ENCODE data around the gene CRTC2.

The CRTC2 gene

GRCh38 chr1:153941826-153942725 is 16.3 kb downstream of the CRTC2 start:
- Histone ChIP-seq H3K4me2 (no peak overlapping the region), H3K9ac (no peak overlapping the region), H3K4me1 (ENCODE audit: low read depth, poor library complexity, severe bottlenecking) (peaks cover 16% of the 10 kb centered on the region), H3K36me3 (ENCODE audit: insufficient read depth) (no peaks in the 10 kb centered on the region), H3K27me3 (ENCODE audit: insufficient read depth, low read depth) (no peaks in the 10 kb centered on the region), H2AFZ (ENCODE audit: low read depth) (no peak overlapping the region), H3K79me2 (ENCODE audit: insufficient read depth, low read depth) (peaks cover 21% of the 10 kb centered on the region; the same call in 1 of the 2 replicates), H3K27ac (no peak overlapping the region), H3K4me3 (IDR thresholded peaks at IDR 0.05; ENCODE audit: insufficient read depth, low read depth, low read length) (no peak overlapping the region), H4K20me1 (ENCODE audit: insufficient read depth) (no peaks in the 10 kb centered on the region)
- no peak for TF ChIP-seq CTCF (conservative IDR thresholded peaks at IDR 0.05; ENCODE audit: low read depth, low read length)

- no peak for TF ChIP-seq CTCF (conservative IDR thresholded peaks at IDR 0.05; ENCODE audit: low read depth, low read length)
- no peak overlapping the region for H3K27ac ChIP-seq
- H3K27me3 ChIP-seq (ENCODE audit: insufficient read depth, low read depth): no peaks in the 10 kb centered on the region
- H2AFZ ChIP-seq (ENCODE audit: low read depth): no peak overlapping the region
- no peak overlapping the region for H3K4me3 ChIP-seq (IDR thresholded peaks at IDR 0.05; ENCODE audit: insufficient read depth, low read depth, low read length)
- peaks cover 19% of the 10 kb centered on the region; the same call in 1 of the 2 replicates for H3K79me2 ChIP-seq (ENCODE audit: insufficient read depth, low read depth)
- H3K9ac ChIP-seq: no peak overlapping the region
- no peak overlapping the region for H3K4me2 ChIP-seq
- peaks cover 11% of the 10 kb centered on the region for H3K4me1 ChIP-seq (ENCODE audit: low read depth, poor library complexity, severe bottlenecking)
- H3K36me3 ChIP-seq (ENCODE audit: insufficient read depth): no peaks in the 10 kb centered on the region
- H4K20me1 ChIP-seq (ENCODE audit: insufficient read depth): no peaks in the 10 kb centered on the region
These were observed 17.7 kb downstream of the CRTC2 start for GRCh38 chr1:153940756-153941155.

- Histone ChIP-seq H3K4me3 (IDR thresholded peaks at IDR 0.05; ENCODE audit: insufficient read depth, low read depth, low read length) (no peak overlapping the region), H3K4me1 (ENCODE audit: low read depth, poor library complexity, severe bottlenecking) (peaks cover 1% of the 10 kb centered on the region), H3K27ac (no peak overlapping the region), H2AFZ (ENCODE audit: low read depth) (no peak overlapping the region), H3K9ac (no peak overlapping the region), H3K79me2 (ENCODE audit: insufficient read depth, low read depth) (peaks cover 6% of the 10 kb centered on the region; the same call in 1 of the 2 replicates), H3K27me3 (ENCODE audit: insufficient read depth, low read depth) (no peaks in the 10 kb centered on the region), H3K36me3 (ENCODE audit: insufficient read depth) (no peaks in the 10 kb centered on the region), H4K20me1 (ENCODE audit: insufficient read depth) (no peaks in the 10 kb centered on the region), H3K4me2 (no peak overlapping the region)
- TF ChIP-seq CTCF (conservative IDR thresholded peaks at IDR 0.05; ENCODE audit: low read depth, low read length): no peak
These were observed 18.9 kb downstream of the CRTC2 start for GRCh38 chr1:153939476-153939875.

- H3K9ac ChIP-seq: no peak overlapping the region
- no peaks in the 10 kb centered on the region for H3K4me1 ChIP-seq (ENCODE audit: low read depth, poor library complexity, severe bottlenecking)
- H3K79me2 ChIP-seq (ENCODE audit: insufficient read depth, low read depth): peaks cover 2% of the 10 kb centered on the region; the same call in 1 of the 2 replicates
- no peak overlapping the region for H3K4me3 ChIP-seq (IDR thresholded peaks at IDR 0.05; ENCODE audit: insufficient read depth, low read depth, low read length)
- TF ChIP-seq CTCF (conservative IDR thresholded peaks at IDR 0.05; ENCODE audit: low read depth, low read length): no peak
- H3K4me2 ChIP-seq: no peak overlapping the region
- no peaks in the 10 kb centered on the region for H3K36me3 ChIP-seq (ENCODE audit: insufficient read depth)
- no peak overlapping the region for H2AFZ ChIP-seq (ENCODE audit: low read depth)
- no peaks in the 10 kb centered on the region for H3K27me3 ChIP-seq (ENCODE audit: insufficient read depth, low read depth)
- no peaks in the 10 kb centered on the region for H4K20me1 ChIP-seq (ENCODE audit: insufficient read depth)
- no peak overlapping the region for H3K27ac ChIP-seq
These were observed 19.4 kb downstream of the CRTC2 start for GRCh38 chr1:153938996-153939395.
